Middle frontal gyrus (tissue), 1 donor: Measurements from ENCODE around the gene GSTO2.

Experiments used
- DNase-seq: peaks from one replicate; pipeline ENCODE4 v3.0.0-alpha.2; 2015; ENCODE audit warnings: low spot score; ENCODE audit errors: extremely low spot score

The GSTO2 gene

GRCh38 chr10:104253606-104254410 is 15.2 kb upstream of the GSTO2 start:
- no peak for DNase-seq

GRCh38 chr10:104254493-104255310 is 14.3 kb upstream of the GSTO2 start, which contains the start of gene GSTO1:
GSTO1 (plus strand) TSS chr10:104254892; CDS start chr10:104254929, 37 bp downstream.
- DNase-seq: no peak

GRCh38 chr10:104255311-104255981 is 13.5 kb upstream of the GSTO2 start:
- DNase-seq: no peak

- no peak for DNase-seq
Observed at GRCh38 chr10:104256335-104256961, 12.5 kb upstream of the GSTO2 start.

GRCh38 chr10:104257235-104257634 is 11.7 kb upstream of the GSTO2 start:
- no peak for DNase-seq

- DNase-seq: no peak
Observed at GRCh38 chr10:104258209-104258608, 10.8 kb upstream of the GSTO2 start.

GRCh38 chr10:104259456-104259855 is 9.5 kb upstream of the GSTO2 start:
- no peak for DNase-seq

GRCh38 chr10:104259999-104260774 is 8.8 kb upstream of the GSTO2 start:
- no peak for DNase-seq

GRCh38 chr10:104260775-104261115 is 8.2 kb upstream of the GSTO2 start:
- no peak for DNase-seq

GRCh38 chr10:104262055-104262454 is 6.9 kb upstream of the GSTO2 start:
- no peak for DNase-seq

- no peak for DNase-seq
Observed at GRCh38 chr10:104264783-104265182, 4.2 kb upstream of the GSTO2 start.

- no peak for DNase-seq
Observed at GRCh38 chr10:104267721-104268404, 1.1 kb upstream of the GSTO2 start.

GRCh38 chr10:104268405-104268712 is 625 bp upstream of the GSTO2 start:
- no peak for DNase-seq

- DNase-seq: no peak
Observed at GRCh38 chr10:104273286-104273685, 4.3 kb downstream of the GSTO2 start.

- no peak for DNase-seq
Observed at GRCh38 chr10:104273899-104274575, 5.1 kb downstream of the GSTO2 start.

- DNase-seq: no peak
Observed at GRCh38 chr10:104274762-104275721, 6.1 kb downstream of the GSTO2 start.

GRCh38 chr10:104276192-104276591 is 7.2 kb downstream of the GSTO2 start:
- DNase-seq: no peak

GRCh38 chr10:104277785-104278184 is 8.8 kb downstream of the GSTO2 start:
- no peak for DNase-seq
